Measurements from ENCODE around the gene YTHDF1. TPM values are rescaled to one million over a fixed set of nuclear protein-coding genes. Genes with fewer than 3 reads are reported as not detected.

The YTHDF1 gene
- total RNA-seq, 1 donor from 2014 or later, result 32.6 TPM

GRCh38 chr20:63248835-63249591, 33.1 kb upstream of the YTHDF1 start:
- POLR2A ChIA-PET, result no interaction called here
- TF ChIP-seq CTCF (IDR thresholded peaks at IDR 0.05), result no peak
- Mint-ChIP-seq H3K4me3 (no peak overlapping the region), H3K9me3 (no peaks in the 10 kb centered on the region), H3K27ac (no peak overlapping the region), H3K4me1 (peaks cover 9% of the 10 kb centered on the region), H3K27me3 (peaks cover 41% of the 10 kb centered on the region), H3K36me3 (ENCODE audit: low read depth) (no peaks in the 10 kb centered on the region)
- DNase-seq, result no peak
- ATAC-seq (ENCODE audit: low read depth), result no peak
- intact Hi-C loops (cut with micrococcal nuclease), result no loop called here
- CTCF ChIA-PET, result no interaction called here

- ChIA-PET POLR2A (no interaction called here), CTCF (no interaction called here)
- Mint-ChIP-seq H3K27me3 (peaks cover 35% of the 10 kb centered on the region), H3K4me1 (peaks cover 3% of the 10 kb centered on the region), H3K27ac (no peak overlapping the region), H3K4me3 (no peak overlapping the region), H3K36me3 (ENCODE audit: low read depth) (no peaks in the 10 kb centered on the region), H3K9me3 (no peaks in the 10 kb centered on the region)
- intact Hi-C loops (cut with micrococcal nuclease), result no loop called here
- TF ChIP-seq CTCF (IDR thresholded peaks at IDR 0.05), result no peak
- DNase-seq (no peak), ATAC-seq (ENCODE audit: low read depth) (no peak)
Measured at GRCh38 chr20:63247671-63248228, 31.8 kb upstream of the YTHDF1 start.

- Mint-ChIP-seq H3K4me3 (no peak overlapping the region), H3K27ac (no peak overlapping the region), H3K36me3 (ENCODE audit: low read depth) (no peaks in the 10 kb centered on the region), H3K4me1 (peaks cover 2% of the 10 kb centered on the region), H3K27me3 (peaks cover 38% of the 10 kb centered on the region), H3K9me3 (no peaks in the 10 kb centered on the region)
- ATAC-seq (ENCODE audit: low read depth), result no peak
- ChIA-PET CTCF (no interaction called here), POLR2A (no interaction called here)
- TF ChIP-seq CTCF (IDR thresholded peaks at IDR 0.05), result no peak
- DNase-seq, result no peak
- intact Hi-C loops (cut with micrococcal nuclease), result no loop called here
Measured at GRCh38 chr20:63246490-63247288, 30.8 kb upstream of the YTHDF1 start.

GRCh38 chr20:63244468-63244867, 28.5 kb upstream of the YTHDF1 start:
- H3K27ac Mint-ChIP-seq, result no peak overlapping the region
- H3K4me3 Mint-ChIP-seq, result no peak overlapping the region
- H3K9me3 Mint-ChIP-seq, result no peaks in the 10 kb centered on the region
- H3K36me3 Mint-ChIP-seq (ENCODE audit: low read depth), result no peaks in the 10 kb centered on the region
- TF ChIP-seq CTCF (IDR thresholded peaks at IDR 0.05), result no peak
- H3K27me3 Mint-ChIP-seq, result peaks cover 28% of the 10 kb centered on the region
- intact Hi-C loops (cut with micrococcal nuclease), result no loop called here
- ChIA-PET CTCF (no interaction called here), POLR2A (no interaction called here)
- DNase-seq (no peak), ATAC-seq (ENCODE audit: low read depth) (no peak)
- no peaks in the 10 kb centered on the region for H3K4me1 Mint-ChIP-seq

- no peaks in the 10 kb centered on the region for H3K9me3 Mint-ChIP-seq
- TF ChIP-seq CTCF (IDR thresholded peaks at IDR 0.05), result no peak
- intact Hi-C loops (cut with micrococcal nuclease), result no loop called here
- ATAC-seq (ENCODE audit: low read depth), result no peak
- DNase-seq, result no peak
- H3K27ac Mint-ChIP-seq, result no peak overlapping the region
- peaks cover 21% of the 10 kb centered on the region for H3K27me3 Mint-ChIP-seq
- H3K36me3 Mint-ChIP-seq (ENCODE audit: low read depth), result no peaks in the 10 kb centered on the region
- H3K4me3 Mint-ChIP-seq, result no peak overlapping the region
- POLR2A ChIA-PET, result no interaction called here
- CTCF ChIA-PET, result no interaction called here
- H3K4me1 Mint-ChIP-seq, result no peaks in the 10 kb centered on the region
Measured at GRCh38 chr20:63243604-63244247, 27.8 kb upstream of the YTHDF1 start.

Measured in activated B cell treated with CpG ODN at 0.5 μM for 24 hours (primary cell).